IPS DF 4.7 (cell line): Measurements from ENCODE around the gene PGAP6.
"Not testable (repeated sequence)": the region's sequence is repeated elsewhere in the genome, so short reads cannot be mapped to it uniquely, and the experiment has no call there.

ENCODE experiments used
- DNase-seq: peaks from one replicate; pipeline ENCODE4 v3.0.0-alpha.2; 2013; ENCODE audit warnings: low spot score; ENCODE audit errors: extremely low read depth

PGAP6 gene

DNA sequence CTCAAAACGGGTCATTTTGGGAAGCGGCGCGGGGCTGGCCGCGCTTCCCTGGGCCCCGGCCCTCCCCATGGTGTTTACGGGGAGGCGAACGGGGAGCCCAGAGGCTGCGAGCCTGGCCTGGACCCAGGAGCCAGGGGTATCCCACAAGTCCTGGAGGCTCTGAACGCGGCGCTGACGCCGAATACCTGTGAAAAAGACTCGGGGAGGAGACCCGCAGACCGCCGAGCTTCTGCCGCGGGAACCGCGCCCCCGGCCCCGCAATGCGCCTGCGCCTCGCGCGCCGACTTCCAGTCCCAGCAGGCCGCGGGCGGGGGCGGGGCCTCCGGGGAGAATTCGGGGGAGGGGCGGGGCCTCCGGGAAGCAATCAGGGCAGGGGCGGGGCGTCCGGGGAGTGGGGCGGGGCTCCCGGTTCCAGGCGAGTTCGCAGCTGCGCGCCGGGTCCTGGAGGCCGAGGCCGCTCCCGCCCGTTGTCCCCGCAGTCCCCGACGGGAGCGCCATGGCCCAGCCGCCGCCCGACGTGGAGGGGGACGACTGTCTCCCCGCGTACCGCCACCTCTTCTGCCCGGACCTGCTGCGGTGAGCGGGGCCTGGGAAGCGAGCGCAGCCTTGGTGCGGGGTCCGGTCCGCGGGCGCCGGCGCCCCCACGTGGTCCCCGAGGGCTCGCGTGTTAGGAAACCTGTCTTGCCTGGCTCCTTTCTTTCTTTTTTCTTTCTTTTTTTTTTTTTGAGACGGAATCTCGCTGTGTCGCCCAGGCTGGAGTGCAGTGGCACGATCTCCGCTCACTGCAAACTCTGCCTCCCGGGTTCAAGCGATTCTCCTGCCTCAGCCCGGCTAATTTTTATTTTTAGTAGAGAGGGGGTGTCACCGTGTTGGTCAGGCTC, 19.9 kb upstream of the PGAP6 start, which contains the start of gene DECR2:
TSS of gene DECR2 (plus strand) at position 418 of the 881 bp plus-strand sequence. CDS start at position 497, 79 bp downstream.
- DNase-seq = no peak

DNA sequence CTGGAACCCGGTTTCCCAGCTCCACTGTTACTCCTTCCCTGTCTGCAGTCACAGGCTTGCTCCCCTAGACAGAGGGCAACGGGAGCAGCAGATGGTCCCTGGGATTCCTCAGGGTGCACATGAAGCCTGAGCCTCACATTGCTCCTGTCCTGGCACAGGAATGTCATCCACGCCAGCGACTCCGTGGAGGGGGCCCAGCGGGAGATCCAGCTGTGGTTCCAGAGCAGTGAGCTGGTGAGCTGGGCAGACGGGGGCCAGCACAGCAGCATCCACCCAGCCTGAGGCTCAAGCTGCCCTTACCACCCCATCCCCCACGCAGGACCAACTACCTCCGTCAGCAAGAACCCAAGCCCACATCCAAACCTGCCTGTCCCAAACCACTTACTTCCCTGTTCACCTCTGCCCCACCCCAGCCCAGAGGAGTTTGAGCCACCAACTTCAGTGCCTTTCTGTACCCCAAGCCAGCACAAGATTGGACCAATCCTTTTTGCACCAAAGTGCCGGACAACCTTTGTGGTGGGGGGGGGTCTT, 18.3 kb upstream of the PGAP6 start:
- DNase-seq = no peak

DNA sequence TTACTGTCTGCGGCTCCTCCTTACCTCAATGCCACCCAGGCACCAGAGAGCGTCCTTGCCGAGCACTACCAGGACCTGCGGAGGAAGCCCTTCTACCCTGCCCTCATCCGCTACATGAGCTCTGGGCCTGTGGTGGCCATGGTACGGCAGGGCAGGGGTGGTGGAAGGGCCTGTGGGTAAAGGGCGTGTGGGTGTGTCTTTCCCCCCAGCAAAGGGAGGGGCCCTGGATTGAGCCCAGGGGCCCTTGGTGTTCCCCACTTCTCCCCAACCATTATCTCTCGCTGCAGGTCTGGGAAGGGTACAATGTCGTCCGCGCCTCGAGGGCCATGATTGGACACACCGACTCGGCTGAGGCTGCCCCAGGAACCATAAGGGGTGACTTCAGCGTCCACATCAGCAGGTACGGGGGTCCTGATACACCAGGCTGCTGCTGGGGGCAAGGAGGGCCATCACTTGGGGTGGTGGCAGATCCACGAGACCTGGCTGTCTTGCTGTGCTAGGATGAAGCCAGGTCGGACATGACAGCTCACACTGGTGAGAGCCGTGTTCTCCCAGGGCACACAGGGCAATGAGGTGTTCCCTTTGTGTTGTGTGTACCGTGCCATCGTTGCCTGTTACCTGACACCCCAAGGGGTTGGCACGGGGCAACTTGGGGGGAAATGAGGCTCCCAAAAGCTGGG, 17.7 kb upstream of the PGAP6 start:
- no peak for DNase-seq

DNA sequence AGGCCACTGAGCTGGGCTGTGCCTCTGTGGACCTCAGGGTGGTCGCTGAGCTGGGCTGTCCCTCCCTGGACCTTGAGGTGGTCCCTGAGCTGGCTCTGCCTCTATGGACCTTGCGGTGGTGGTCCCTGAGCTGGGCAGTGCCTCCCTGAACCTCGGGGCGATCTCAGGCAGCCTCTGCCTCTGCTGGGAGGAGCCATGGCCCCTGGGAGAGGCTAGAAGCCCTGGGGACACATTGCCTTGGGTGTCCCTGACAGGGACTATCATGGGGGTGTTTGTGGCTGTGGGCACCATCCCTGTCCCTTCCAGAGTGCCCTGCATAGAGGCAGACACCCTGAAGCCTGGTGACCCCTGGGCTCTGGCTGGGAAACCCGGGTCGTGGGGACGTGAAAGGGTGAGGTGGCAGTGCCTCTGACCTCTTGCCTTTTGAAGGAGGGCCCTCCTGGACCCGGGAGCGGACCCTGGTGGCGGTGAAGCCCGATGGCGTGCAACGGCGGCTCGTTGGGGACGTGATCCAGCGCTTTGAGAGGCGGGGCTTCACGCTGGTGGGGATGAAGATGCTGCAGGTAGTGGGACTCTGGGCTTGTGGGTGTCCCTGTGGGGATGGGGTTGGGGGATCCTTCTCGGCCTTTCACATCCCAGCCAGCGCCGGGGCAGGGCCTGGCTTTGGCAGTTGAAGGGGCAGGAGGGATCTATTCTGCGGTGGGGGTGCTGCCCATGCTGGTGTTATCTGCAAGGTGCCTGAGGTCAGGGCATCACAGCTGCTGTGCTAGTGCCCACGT, 17.0 kb upstream of the PGAP6 start:
- DNase-seq = no peak

DNA sequence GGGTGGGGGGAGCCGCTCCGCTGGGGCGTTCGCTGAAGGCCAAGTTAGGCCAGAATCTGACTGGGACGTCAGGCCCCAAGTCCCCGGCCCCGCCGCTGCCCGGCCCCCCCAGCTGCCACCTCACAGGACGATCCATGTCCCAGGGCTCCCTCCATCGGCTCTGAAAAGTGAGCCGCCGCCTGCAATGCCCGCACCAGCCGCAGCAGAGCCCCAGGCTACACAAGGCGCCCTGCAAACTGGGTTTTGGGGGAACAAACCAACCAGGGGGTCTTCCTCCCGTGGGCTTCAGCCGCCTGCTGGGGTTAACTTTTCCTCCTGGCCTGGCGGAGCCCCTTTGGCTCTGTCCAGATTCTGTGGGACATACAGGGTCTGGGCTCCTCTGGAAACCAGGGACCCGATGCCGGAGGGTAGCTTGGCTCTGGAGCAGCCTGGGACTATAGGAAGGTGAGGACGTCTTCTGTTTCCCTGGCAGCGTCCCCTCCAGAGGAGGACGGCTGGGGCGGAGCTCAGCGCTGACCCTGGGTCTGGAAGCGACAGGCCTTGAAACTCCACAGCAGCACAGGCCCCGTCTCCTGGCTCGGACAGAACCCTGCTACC, 16.1 kb upstream of the PGAP6 start:
- no peak for DNase-seq

DNA sequence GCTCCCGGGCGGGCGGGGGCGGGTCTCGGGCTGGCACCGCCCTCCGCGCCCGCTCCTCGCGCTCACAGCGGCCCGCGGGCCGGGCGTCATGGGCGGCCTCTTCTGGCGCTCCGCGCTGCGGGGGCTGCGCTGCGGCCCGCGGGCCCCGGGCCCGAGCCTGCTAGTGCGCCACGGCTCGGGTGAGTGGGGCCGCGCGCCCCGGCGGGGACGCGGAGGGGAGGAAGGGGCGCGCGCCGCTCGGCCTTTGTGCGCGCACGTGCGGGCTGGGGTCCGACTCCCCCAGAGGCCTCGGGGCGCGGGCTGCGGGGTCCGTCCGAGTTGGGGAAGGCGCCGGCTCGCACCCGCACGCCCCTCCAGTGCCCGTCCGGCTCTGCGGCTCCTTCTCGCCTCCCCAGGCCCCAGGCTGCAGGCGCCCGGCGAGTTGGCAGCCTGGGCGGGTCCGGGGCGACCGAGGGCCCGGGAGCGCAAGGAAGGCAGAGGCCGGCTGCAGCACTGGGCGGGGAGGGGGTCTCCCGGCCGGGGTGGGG, 15.4 kb upstream of the PGAP6 start, which contains the start of gene NME4:
TSS of gene NME4 (plus strand) at position 65 of the 527 bp plus-strand sequence. CDS start at position 89, 24 bp downstream.
- no peak for DNase-seq

DNA sequence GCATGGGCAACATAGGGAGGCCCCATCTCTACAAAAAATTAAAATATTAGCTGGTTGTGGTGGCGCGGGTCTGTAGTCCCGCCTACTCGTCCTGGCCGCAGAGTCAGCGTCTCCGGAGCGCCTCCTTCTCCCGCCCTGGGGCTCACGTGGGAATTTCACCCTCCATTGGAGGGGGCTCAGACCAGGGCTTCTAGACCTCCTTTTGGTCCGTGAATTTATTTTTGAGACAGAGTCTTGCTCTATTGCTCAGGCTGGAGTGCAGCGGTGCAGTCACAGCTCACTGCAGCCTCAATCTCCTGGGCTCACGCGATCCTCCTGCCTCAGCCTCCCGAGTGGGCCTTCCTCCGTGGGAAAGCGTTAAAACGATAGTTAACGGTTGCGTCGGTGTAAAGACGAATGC, 14.8 kb upstream of the PGAP6 start:
- no peak for DNase-seq

DNA sequence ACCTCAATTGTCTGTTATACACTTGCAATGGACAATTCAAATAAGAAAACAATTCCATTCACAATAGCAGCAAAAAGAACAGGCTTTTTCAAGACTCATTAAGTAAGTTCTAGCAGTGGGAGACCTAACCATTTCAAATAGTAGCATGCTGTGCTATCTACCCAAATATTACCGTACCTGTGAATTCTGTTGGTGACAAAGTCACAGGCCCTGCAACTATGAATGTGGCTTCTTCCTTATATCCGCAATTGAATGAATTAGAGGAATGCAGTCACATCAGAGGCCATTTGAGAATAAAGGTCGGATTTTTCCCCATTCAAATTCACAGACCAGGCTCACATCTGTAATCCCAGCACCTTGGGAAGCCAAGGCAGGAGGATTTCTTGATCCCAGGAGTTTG, 14.4 kb upstream of the PGAP6 start:
- DNase-seq = no peak

DNA sequence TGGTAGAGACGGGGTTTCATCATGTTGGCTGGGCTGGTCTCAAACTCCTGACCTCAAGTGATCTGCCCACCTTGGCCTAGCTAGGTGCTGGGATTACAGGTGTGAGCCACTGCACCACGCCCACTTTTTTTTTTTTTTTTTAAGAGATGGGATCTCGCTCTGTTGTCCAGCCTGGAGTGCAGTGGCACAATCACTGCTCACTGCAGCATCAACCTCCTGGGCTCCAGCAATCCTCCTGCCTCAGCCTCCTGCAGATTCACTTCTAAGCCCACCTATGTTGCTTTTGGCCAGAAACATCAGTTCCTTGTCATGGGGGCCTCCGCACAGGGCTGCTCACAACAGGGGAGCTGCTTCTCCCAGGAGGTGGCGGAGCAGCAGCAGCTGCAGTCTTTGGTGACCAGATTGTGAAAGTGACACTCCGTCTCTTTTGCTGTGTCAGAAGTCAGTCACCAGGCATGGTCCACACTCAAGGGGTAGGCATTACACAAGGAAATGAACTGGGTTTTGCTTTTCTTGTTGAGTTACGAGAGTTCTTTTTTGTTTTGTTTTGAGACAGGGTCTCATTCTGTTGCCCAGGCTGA, 10.8 kb upstream of the PGAP6 start:
- DNase-seq = no peak

DNA sequence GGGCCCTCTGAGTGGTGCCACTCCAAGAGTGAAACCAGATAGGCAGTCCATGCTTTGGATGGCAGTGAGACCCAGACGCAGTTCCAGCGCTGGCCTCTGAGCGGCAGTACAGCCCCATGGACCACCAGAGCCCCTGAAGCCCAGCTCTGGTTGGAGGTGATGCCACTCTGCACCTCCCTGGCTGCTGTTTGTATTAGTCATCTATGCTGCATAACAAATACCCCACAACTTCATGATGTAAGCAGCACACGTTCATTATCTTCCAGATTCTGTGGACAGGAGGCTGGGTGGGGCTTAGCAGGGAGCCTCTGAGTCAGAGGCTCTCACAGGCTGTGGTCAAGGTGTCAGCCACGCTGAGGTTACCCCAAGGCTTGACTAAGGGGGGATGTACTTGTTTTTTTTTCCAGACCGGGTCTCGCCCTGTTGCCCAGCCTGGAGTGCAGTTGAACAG, 10.1 kb upstream of the PGAP6 start:
- DNase-seq = no peak

DNA sequence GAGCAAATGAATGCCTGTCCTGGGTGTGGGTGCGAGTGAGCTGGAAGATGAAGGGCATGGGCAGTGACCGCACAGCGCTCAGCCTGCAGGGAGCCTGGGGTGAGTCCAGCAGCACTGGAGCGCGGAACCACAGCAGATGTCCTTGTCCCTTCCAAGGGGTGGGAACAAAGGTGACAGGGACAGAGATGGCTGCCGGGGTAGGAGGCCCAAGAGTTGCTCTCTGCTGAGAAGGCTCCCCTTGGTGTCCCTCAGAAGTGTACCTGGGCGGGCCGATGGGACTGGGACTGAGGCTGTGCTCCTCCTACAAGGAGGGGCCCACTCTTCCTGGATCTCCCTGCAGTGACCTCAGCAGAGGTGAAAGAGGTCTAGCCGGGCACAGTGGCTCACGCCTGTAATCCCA, 7.6 kb upstream of the PGAP6 start:
- DNase-seq = no peak

DNA sequence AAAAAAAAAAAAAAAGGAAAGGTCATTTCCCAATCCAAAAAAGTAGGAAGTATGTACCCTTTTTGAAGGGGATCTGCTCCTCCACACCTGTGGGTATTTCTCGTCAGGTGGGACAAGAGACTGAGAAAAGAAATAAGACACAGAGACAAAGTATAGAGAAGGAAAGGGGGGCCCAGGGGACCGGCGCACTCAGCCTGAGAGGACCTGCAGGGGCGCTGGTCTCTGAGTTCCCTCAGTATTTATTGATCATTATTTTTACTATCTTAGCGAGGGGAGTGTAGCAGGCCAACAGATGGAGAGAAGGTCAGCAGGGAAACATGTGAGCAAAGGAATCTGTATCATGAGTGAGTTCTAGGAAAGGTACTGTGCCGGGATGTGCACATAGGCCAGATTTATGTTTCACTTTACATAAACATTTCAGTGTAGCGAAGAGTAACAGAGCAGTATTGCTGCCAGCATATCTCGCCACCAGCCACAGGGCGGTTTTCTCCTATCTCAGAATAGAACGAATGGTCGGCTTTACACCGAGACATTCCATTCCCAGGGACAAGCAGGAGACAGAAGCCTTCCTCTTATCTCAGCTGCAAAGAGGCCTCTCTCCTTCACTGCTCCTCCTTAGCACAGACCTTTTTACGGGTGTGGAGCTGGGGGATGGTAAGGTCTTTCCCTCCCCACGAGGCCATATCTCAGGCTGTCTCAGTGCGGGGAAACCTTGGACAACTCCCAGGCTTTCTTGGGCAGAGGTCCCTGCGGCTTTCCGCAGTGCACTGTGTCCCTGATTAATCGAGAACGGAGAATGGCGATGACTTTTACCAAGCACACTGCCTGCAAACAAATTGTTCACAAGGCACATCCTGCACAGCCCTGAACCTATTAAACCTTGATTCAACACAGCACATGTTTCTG, 6.2 kb upstream of the PGAP6 start:
- not testable (repeated sequence) for DNase-seq

DNA sequence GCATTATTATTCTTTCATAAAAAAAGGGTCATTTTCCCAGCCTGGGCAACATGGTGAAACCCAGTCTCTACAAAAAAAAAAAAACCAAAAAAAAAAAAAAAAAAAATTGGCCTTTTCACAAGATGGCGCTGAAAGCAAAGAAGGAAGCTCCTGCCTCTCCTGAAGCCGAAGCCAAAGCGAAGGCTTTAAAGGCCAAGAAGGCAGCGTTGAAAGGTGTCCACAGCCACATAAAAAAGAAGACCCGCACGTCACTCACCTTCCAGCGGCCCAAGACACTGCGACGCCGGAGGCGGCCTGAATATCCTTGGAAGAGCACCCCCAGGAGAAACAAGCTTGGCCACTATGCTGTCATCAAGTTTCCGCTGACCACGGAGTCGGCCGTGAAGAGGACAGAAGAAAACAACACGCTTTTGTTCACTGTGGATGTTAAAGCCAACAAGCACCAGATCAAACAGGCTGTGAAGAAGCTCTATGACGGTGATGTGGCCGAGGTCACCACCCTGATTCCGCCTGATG, 4.9 kb upstream of the PGAP6 start:
- no peak for DNase-seq

DNA sequence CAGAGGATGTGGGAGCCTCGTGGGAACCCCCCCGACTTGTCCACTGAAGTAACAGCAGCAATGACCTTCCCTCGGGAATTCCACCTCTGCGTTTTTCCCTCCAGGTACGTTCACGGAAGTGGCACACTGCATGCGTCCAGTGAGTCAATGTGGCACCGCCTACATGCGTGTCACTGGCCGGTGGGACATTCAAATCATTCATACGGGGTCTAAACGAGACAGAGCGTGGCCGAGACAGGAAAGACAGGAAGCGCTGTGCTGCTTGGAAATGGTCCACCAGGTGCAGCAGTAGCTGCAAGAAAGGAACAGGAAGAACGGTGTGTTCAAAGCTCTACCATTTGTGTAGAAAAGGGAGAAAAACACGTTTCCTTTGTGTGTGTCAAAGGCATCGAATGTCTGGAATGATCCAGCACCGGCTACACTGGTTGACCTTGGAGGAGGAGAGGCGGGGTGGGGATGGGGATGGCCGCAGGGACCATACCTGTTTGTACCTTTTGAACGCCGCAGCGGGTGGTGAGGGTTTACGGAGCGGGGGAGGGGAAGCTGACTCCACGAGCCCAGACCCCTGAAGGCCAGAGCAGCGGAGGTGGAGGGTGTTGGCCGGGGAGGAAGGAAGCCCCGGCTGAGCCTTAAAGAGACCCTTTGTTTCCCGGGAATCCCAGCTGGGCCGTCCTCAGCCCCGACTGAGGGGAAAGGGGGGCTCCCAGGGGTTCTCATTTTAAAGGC, 1.7 kb upstream of the PGAP6 start:
- DNase-seq = no peak

DNA sequence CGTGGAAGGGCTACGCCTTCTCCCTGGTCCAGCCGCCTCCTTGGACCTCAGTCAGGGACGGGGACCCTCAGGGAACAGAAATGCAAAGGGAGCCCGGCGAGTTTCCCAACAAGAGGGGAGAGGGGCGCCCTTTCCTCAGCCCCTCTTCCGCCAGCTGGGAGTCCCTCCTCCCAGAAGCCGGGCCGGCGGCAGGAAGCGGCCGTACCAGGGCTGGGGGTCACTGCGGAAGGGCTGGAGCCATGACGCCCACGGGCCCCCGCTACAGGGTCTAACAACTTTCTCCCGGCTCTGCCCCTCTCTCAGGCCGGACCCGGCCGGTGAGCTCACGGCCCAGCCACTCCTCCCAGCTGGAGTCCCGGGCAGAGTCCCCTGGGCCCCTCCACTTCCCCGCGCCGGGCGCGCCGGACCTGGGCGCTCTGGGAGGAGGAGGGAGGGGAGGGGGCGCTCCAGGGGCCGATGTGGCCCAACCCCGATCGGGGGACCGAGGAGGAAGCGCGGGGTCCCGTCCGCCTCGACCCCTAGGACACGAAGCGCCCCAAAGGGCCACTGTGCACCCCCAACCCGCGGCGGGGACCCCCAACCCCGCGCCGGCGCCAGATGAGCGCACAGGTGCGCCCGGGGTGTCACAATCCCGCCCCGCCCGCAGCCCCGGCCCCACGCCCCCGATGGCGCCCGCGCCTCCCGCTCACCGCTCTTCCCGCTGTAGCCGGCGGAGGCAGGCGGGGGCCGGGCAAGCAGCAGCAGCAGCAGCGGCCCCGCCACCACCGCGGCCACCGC, 578 bp downstream of the PGAP6 start:
- no peak for DNase-seq

DNA sequence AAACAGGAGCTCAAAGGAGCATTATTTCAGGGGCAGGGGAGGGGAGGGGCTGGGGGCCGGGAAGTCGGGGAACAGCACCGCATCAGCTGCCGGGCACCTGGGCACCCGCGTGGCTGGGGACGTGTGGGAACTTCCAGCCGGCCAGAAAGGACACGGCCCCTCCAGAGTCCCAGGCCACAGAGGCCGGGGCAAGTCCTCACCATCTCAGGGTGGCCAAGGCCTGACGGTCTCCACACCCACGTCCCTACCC, 1.1 kb downstream of the PGAP6 start:
- DNase-seq = no peak

DNA sequence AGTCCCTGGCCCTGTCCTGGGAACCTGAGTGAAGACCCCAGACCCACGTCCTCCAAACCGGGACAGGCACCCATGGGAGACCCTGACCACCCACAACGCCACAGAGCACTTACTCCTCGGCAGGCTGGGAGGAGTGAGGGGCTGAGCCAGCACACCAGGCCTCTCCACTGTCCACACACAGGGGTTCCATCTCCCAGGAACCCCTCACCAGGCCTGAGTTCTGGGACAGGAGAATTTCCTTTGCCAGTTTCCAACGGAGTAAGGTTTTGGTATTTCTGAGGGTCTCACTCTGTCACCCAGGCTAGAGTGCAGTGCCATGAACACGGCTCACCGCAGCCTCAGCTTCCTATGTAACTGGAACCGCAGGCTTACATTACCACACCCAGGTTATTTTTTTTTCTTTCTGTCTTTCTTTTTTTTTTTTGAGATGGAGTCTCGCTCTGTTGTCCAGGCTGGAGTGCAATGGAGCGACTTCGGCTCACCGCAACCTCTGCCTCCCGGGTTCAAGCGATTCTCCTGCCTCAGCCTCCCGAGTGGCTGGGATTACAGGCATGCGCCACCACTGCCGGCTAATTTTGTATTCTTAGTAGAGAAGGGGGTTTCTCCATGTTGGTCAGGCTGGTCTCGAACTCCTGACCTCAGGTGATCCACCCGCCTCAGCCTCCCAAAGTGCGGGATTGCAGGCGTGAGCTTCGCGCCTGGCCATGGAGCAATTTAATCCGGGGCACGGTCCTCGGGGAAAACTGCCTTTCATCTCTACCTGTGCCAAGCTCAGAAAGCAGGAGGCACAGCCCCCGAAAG, 1.6 kb downstream of the PGAP6 start:
- no peak for DNase-seq
